HG03108 (cell line): ENCODE data around the gene SERPINE2.
"Not testable (repeated sequence)": the region's sequence is repeated elsewhere in the genome, so short reads cannot be mapped to it uniquely, and the experiment has no call there.

ENCODE experiments used
- ATAC-seq: cut with Tn5 transposase; IDR thresholded peaks from one replicate; pipeline ENCODE4 v1.9.1; 2021; ENCODE audit warnings: moderate library complexity; ENCODE audit not compliant: unreplicated experiment

Gene SERPINE2

GRCh38 chr2:223944703-223945531 lies 94.2 kb downstream of the SERPINE2 start, which contains the start of gene WDFY1:
TSS of gene WDFY1 (minus strand) at chr2:223945335. CDS start at chr2:223945284, 51 bp downstream.
- ATAC-seq, result peak; percentile 81

DNA sequence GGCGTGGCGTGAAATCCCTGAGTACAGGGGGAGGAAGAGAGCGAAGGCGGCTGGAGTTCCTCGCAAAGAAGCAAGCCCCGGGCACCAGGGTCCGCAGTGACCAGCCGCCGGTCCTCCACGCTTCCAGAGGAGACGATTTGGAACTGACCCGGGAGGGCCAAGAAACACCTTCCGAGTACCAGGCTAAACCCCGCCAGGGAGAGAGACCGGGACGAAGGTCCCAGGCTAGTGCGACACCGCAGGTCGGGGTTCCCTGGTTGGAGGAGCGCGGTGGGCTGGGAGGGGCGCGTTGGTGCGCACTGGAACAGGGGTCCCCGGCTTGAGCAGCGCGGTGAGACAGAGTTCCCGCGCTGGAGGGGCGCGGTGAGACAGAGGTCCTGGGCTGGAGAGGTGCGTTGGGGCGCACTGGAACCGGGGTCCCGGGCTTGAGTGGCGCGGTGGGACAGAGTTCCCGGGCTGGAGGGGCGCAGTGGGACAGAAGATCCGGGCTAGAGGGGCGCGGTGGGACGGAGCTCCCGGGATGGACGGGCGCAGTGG lies 94.9 kb downstream of the SERPINE2 start:
- no peak for ATAC-seq

DNA sequence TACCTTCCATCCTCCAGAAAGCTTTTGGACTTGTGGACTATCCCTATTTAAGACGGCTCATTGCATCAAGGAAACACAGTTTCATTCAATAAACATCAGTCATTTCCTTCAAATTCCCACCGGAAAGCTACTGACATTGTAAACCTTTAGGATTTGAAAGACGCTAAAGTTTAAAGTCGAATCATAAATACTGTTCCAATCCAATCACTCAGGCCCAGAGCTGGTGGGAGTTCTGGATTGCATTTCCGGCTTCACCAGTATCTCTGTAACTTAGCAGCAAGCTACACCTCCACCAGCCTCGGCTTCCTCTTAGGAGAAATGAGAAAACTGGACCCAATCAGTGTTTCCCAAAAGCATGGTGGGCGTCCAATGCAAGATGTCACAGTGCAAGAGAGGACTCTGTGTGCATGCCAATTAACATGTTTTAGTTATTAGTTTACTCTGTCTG lies 95.5 kb downstream of the SERPINE2 start:
- ATAC-seq, result no peak

- ATAC-seq, result no peak
Observed at GRCh38 chr2:223943135-223943534, 96.0 kb downstream of the SERPINE2 start.

GRCh38 chr2:223941579-223942277 lies 97.4 kb downstream of the SERPINE2 start:
- ATAC-seq, result peak; percentile 33

DNA sequence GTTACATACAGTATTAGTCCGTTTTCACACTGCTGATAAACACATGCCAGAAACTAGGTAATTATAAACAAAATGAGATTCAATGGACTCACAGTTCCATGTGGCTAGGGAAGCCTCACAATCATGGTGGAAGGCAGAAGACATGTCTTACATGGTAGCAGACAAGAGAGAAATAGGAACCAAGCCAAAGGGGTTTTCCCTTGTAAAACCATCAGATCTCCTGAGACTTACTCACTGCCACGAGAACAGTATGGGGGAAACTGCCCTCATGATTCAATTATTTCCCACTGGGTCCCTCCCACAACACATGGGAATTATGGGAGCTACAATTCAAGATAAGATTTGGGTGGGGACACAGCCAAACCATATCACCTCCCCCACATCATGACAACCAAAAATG lies 99.6 kb downstream of the SERPINE2 start:
- not testable (repeated sequence) for ATAC-seq

DNA sequence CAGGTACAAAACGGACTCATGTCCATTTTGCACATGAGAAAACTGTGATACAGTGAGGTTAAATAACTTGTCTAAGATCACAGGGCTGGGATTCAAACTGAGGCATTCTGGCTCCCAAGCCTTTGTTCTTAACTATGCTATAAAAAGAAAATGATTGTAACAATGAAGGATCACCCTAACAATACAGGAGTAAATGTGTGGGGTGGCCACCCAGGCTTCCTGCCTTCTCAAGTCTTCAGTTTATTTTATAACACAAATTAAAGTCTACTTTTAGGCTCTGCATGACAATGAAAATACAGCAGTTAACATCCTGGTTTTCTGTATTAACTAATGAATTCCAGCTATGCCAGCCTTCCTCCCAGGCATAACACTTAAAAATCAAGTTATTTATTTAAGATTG lies 101.6 kb downstream of the SERPINE2 start:
- no peak for ATAC-seq

DNA sequence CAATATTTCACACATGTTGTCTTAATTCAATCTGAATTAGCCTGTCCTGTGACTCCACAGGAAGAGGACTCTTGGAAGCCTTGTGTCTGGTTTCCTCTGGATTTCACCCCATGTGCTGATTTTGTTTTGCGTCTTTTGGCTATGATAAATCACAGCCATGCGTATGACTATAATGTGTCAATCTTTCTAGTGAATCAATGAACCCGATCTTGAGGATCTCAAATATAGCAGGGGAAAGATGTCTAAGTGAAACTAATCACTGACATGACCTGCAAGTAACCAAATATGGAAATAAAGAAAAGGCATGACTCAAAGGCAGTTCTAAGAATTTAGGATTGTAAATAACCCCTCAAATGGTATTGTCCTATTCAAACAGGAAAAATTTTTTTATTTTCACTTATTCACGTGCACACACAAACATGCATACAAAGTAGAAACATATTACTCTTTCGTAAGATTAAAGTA lies 102.2 kb downstream of the SERPINE2 start:
- ATAC-seq, result no peak

GRCh38 chr2:223935459-223936125 lies 103.5 kb downstream of the SERPINE2 start:
- no peak for ATAC-seq

GRCh38 chr2:223934870-223935269 lies 104.2 kb downstream of the SERPINE2 start:
- no peak for ATAC-seq

DNA sequence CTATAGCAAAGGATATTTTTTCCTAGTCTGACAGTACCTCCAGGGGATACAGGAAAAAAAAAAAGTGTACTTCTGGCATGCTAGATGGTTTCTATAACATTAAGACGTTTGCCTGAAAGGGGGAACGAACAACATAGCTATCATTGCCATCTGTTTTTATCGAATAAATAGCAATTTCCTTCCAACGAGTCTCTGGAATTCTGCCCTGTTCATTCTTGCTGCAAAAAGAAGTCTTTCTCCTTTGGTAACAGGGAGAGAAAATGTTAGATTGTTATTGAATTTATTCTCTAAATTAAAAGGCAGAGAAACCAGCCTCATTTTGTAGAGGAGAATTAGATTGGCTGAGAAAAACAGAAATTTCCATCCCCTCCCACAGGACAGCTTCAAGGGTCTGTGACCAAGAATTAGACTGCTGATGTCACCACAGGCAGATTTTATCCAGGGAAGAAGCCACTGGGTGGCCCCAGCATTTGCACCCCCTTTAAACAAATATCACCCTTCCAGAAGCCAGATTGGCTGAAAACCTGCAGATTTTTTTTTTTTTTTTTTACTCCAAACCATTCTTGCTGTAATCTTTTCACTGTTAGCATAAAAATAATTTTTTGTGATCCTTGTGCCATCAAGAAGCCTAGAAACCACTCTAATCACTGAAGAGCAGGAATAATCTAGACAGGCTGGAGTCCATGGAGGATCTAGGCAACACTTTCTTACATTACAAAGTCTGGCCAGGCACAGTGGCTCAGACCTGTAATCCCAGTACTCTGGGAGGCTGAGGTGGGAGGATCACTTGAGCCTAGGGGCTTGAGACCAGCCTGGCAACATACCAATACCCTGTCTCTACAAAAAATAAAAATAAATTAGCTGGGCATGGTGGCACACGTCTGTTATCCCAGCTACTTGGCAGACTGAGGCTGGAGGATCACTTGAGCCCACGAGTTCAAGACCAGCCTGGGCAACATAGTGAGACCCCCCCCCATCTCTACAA lies 106.0 kb downstream of the SERPINE2 start:
- ATAC-seq, result no peak

- no peak for ATAC-seq
Observed at GRCh38 chr2:223930103-223930976, 108.7 kb downstream of the SERPINE2 start.

DNA sequence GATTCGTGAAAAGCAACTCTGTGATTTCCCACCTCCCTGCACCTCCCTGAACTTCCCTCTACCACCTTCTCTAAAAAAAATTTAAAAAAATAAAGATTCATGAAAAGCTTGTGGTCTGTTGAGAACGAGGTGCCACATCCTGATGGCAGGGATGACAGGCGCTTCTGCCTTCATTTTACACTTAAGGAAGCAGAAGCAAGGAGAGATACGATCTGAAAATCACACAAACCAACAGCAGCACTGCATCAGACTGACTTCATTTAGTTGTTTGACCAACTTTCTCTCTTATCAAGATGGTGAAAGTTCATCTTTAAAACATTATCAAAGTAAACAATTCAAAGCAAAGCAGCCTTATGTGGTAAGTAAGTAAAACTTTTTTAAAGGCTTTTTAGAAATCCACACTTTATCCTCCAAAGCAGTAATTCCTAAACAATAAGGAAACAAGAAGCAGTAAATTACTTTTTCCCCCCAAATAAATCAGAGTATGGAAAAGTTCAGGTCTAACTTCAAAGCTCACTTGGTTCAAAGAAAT lies 109.4 kb downstream of the SERPINE2 start:
- peak; percentile 53 for ATAC-seq

GRCh38 chr2:223928113-223929006 lies 110.7 kb downstream of the SERPINE2 start:
- ATAC-seq, result no peak

DNA sequence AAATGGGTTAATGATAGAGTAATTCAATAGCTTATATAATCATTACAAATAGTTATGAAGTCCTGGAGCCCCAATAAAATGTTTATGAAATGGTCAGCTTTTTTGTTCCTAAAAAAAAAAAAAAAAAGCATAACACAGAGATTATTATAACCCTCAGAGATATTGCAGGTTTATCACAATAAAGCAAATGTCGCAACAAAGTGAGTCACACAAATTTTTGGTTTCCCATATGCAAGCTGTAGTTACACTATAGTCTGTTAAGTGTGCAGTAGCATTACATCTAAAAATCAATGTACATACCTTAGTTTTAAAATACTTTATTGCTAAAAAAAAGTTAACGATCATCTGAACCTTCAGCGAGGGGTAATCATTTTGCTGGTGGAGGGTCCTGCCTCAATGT lies 114.0 kb downstream of the SERPINE2 start:
- ATAC-seq, result no peak
